ENCODE measurements around the gene MRPS18A. TPM values are rescaled to one million over a fixed set of nuclear protein-coding genes. Genes with fewer than 3 reads are reported as not detected.

Gene MRPS18A
- total RNA-seq, 1 donor from 2014 or later: 49.1 TPM

GRCh38 chr6:43627008-43627825 lies 60.4 kb downstream of the MRPS18A start:
- no peak for DNase-seq (ENCODE audit: extremely low spot score, unreplicated experiment)
- Mint-ChIP-seq H3K9me3 (no peaks in the 10 kb centered on the region), H3K27me3 (no peaks in the 10 kb centered on the region), H3K27ac (peak overlapping the region; percentile 100), H3K36me3 (peaks cover 19% of the 10 kb centered on the region), H3K4me3 (peak overlapping the region; percentile 82), H3K4me1 (ENCODE audit: unreplicated experiment) (peaks cover 22% of the 10 kb centered on the region)
- TF ChIP-seq, protein P1, sequence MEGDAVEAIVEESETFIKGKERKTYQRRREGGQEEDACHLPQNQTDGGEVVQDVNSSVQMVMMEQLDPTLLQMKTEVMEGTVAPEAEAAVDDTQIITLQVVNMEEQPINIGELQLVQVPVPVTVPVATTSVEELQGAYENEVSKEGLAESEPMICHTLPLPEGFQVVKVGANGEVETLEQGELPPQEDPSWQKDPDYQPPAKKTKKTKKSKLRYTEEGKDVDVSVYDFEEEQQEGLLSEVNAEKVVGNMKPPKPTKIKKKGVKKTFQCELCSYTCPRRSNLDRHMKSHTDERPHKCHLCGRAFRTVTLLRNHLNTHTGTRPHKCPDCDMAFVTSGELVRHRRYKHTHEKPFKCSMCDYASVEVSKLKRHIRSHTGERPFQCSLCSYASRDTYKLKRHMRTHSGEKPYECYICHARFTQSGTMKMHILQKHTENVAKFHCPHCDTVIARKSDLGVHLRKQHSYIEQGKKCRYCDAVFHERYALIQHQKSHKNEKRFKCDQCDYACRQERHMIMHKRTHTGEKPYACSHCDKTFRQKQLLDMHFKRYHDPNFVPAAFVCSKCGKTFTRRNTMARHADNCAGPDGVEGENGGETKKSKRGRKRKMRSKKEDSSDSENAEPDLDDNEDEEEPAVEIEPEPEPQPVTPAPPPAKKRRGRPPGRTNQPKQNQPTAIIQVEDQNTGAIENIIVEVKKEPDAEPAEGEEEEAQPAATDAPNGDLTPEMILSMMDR (conservative IDR thresholded peaks at IDR 0.05): no peak

DNA sequence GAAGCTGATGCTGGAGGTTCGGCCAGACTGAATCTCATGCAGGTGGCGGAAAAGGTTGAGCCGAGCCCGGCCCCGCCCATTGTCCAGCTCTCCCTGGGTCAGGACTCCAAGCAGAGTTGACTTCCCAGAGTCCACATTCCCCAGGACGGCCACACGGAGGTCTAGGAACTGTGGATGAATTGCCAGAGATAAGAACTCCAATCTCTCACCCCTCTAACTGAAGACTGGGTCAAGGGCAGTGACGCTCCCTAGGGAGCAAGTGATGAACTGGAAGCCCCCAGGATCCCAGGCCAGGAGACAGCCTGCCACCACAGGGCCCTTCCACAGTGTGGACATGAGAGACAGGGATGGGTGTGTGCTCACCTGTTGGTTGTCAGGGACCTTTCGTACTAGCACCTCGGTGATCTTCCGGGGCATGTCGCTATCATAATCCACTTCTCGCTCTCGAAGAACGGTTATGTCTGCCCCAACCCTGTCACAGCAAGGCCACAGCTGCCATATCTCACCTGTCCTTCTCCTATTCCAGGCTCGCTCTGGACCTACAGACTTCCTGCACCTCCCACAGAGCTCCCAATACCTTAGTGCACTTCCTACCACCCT lies 62.1 kb downstream of the MRPS18A start:
- DNase-seq (ENCODE audit: extremely low spot score, unreplicated experiment): no peak
- peaks cover 25% of the 10 kb centered on the region for H3K36me3 Mint-ChIP-seq
- H3K4me3 Mint-ChIP-seq: no peak overlapping the region
- H3K4me1 Mint-ChIP-seq (ENCODE audit: unreplicated experiment): peaks cover 22% of the 10 kb centered on the region
- no peaks in the 10 kb centered on the region for H3K9me3 Mint-ChIP-seq
- TF ChIP-seq, protein P1 (conservative IDR thresholded peaks at IDR 0.05): no peak
- H3K27me3 Mint-ChIP-seq: no peaks in the 10 kb centered on the region
- H3K27ac Mint-ChIP-seq: no peak overlapping the region

- Mint-ChIP-seq H3K4me1 (ENCODE audit: unreplicated experiment) (peaks cover 17% of the 10 kb centered on the region), H3K27me3 (no peaks in the 10 kb centered on the region), H3K9me3 (no peaks in the 10 kb centered on the region), H3K36me3 (peaks cover 26% of the 10 kb centered on the region), H3K27ac (no peak overlapping the region), H3K4me3 (no peak overlapping the region)
- TF ChIP-seq, protein P1 (conservative IDR thresholded peaks at IDR 0.05): no peak
- DNase-seq (ENCODE audit: extremely low spot score, unreplicated experiment): no peak
Observed at GRCh38 chr6:43624786-43625288, 62.8 kb downstream of the MRPS18A start.

- Mint-ChIP-seq H3K4me1 (ENCODE audit: unreplicated experiment) (peaks cover 17% of the 10 kb centered on the region), H3K9me3 (no peaks in the 10 kb centered on the region), H3K4me3 (no peak overlapping the region), H3K36me3 (peaks cover 26% of the 10 kb centered on the region), H3K27ac (no peak overlapping the region), H3K27me3 (no peaks in the 10 kb centered on the region)
- TF ChIP-seq, protein P1 (conservative IDR thresholded peaks at IDR 0.05): no peak
- DNase-seq (ENCODE audit: extremely low spot score, unreplicated experiment): no peak
Observed at GRCh38 chr6:43623880-43624785, 63.5 kb downstream of the MRPS18A start.

GRCh38 chr6:43622541-43622940 lies 65.0 kb downstream of the MRPS18A start:
- H3K36me3 Mint-ChIP-seq: peaks cover 26% of the 10 kb centered on the region
- H3K4me3 Mint-ChIP-seq: no peak overlapping the region

More at GRCh38 chr6:43622541-43622940, 65.0 kb downstream of the MRPS18A start:
- Mint-ChIP-seq H3K27me3 (no peaks in the 10 kb centered on the region), H3K4me1 (ENCODE audit: unreplicated experiment) (peaks cover 9% of the 10 kb centered on the region), H3K27ac (no peak overlapping the region), H3K9me3 (no peaks in the 10 kb centered on the region)
- TF ChIP-seq, protein P1 (conservative IDR thresholded peaks at IDR 0.05): no peak
- DNase-seq (ENCODE audit: extremely low spot score, unreplicated experiment): no peak

All from type B pancreatic cell (in vitro differentiated cells).